ENCODE results near the gene HTT. TPM values are rescaled to one million over a fixed set of nuclear protein-coding genes. Genes with fewer than 3 reads are reported as not detected.

Gene HTT
- total and polyA plus RNA-seq, 2 of the 8 experiments (the other 6 are each of a cell fraction or from before 2014, with no cell fraction given) = 24.0 to 71.0 TPM

DNA sequence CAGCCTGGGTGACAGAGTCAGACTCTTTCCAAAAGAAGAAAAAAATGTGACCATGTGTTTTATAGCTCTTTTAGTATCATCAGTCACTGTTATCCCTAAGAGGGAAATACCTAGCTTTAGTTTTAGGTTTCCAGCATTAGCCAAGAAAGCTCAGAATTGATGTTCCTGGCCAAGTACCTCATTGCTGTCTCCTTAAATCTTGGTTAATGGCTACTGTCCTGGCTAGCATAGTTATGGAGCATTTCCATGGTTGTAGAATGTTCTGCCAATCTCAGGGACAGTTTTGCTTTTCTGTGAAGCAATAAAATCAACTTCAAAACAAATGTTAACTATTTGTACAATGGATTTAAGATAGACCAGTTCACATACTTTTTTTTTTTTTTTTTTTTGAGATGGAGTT lies 74.4 kb downstream of the HTT start (continued):
- TF ChIP-seq, protein P1, sequence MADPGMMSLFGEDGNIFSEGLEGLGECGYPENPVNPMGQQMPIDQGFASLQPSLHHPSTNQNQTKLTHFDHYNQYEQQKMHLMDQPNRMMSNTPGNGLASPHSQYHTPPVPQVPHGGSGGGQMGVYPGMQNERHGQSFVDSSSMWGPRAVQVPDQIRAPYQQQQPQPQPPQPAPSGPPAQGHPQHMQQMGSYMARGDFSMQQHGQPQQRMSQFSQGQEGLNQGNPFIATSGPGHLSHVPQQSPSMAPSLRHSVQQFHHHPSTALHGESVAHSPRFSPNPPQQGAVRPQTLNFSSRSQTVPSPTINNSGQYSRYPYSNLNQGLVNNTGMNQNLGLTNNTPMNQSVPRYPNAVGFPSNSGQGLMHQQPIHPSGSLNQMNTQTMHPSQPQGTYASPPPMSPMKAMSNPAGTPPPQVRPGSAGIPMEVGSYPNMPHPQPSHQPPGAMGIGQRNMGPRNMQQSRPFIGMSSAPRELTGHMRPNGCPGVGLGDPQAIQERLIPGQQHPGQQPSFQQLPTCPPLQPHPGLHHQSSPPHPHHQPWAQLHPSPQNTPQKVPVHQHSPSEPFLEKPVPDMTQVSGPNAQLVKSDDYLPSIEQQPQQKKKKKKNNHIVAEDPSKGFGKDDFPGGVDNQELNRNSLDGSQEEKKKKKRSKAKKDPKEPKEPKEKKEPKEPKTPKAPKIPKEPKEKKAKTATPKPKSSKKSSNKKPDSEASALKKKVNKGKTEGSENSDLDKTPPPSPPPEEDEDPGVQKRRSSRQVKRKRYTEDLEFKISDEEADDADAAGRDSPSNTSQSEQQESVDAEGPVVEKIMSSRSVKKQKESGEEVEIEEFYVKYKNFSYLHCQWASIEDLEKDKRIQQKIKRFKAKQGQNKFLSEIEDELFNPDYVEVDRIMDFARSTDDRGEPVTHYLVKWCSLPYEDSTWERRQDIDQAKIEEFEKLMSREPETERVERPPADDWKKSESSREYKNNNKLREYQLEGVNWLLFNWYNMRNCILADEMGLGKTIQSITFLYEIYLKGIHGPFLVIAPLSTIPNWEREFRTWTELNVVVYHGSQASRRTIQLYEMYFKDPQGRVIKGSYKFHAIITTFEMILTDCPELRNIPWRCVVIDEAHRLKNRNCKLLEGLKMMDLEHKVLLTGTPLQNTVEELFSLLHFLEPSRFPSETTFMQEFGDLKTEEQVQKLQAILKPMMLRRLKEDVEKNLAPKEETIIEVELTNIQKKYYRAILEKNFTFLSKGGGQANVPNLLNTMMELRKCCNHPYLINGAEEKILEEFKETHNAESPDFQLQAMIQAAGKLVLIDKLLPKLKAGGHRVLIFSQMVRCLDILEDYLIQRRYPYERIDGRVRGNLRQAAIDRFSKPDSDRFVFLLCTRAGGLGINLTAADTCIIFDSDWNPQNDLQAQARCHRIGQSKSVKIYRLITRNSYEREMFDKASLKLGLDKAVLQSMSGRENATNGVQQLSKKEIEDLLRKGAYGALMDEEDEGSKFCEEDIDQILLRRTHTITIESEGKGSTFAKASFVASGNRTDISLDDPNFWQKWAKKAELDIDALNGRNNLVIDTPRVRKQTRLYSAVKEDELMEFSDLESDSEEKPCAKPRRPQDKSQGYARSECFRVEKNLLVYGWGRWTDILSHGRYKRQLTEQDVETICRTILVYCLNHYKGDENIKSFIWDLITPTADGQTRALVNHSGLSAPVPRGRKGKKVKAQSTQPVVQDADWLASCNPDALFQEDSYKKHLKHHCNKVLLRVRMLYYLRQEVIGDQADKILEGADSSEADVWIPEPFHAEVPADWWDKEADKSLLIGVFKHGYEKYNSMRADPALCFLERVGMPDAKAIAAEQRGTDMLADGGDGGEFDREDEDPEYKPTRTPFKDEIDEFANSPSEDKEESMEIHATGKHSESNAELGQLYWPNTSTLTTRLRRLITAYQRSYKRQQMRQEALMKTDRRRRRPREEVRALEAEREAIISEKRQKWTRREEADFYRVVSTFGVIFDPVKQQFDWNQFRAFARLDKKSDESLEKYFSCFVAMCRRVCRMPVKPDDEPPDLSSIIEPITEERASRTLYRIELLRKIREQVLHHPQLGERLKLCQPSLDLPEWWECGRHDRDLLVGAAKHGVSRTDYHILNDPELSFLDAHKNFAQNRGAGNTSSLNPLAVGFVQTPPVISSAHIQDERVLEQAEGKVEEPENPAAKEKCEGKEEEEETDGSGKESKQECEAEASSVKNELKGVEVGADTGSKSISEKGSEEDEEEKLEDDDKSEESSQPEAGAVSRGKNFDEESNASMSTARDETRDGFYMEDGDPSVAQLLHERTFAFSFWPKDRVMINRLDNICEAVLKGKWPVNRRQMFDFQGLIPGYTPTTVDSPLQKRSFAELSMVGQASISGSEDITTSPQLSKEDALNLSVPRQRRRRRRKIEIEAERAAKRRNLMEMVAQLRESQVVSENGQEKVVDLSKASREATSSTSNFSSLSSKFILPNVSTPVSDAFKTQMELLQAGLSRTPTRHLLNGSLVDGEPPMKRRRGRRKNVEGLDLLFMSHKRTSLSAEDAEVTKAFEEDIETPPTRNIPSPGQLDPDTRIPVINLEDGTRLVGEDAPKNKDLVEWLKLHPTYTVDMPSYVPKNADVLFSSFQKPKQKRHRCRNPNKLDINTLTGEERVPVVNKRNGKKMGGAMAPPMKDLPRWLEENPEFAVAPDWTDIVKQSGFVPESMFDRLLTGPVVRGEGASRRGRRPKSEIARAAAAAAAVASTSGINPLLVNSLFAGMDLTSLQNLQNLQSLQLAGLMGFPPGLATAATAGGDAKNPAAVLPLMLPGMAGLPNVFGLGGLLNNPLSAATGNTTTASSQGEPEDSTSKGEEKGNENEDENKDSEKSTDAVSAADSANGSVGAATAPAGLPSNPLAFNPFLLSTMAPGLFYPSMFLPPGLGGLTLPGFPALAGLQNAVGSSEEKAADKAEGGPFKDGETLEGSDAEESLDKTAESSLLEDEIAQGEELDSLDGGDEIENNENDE (IDR thresholded peaks at IDR 0.05; ENCODE audit: insufficient replicate concordance, low read length) = no peak
